IMR-90 (cell line): Measurements from ENCODE around the gene DOCK4. TPM values are rescaled to one million over a fixed set of nuclear protein-coding genes. Genes with fewer than 3 reads are reported as not detected.

Experiments
- ATAC-seq: fragments of 200-7000 bp; cut with Tn5 transposase; 2 replicates; pipeline ENCODE4 v1.9.1; 2020; ENCODE audit warnings: low read depth, mild to moderate bottlenecking, moderate library complexity
- BruUV-seq: library from RNA; stranded (reverse); fragments of 400-500 nt; replicated peaks from 2 replicates; lab custom pipeline; 2021; lab: Mats Ljungman, UMichigan
- CTCF ChIA-PET: fragments of 300-600 bp; formaldehyde crosslinking; extraction: SDS; loops from one replicate; lab custom pipeline; 2021; ENCODE audit warnings: antibody characterized with exemption; lab: Yijun Ruan, JAX
- POLR2A ChIA-PET: fragments of 300-600 bp; sonication (Branson Sonifier 250); formaldehyde crosslinking; loops from one replicate; lab custom pipeline; 2022; ENCODE audit warnings: antibody characterized with exemption; ENCODE audit not compliant: unreplicated experiment; lab: Charles Lee
- DNase-seq: peaks from one replicate; pipeline ENCODE4 v3.0.0; 2013
- H2AFZ ChIP-seq: replicated peaks from 2 replicates; pipeline ENCODE3; 2013; ENCODE audit warnings: low read length, mild to moderate bottlenecking; ENCODE audit not compliant: poor library complexity
- H2AK5ac ChIP-seq: 2 replicates; pipeline ENCODE4 v1.6.1; 2013; ENCODE audit warnings: low read depth, low read length, inconsistent platforms
- H2AK9ac ChIP-seq: replicated peaks from 2 replicates; pipeline ENCODE3; 2013; ENCODE audit warnings: mild to moderate bottlenecking, low read depth, low read length, moderate library complexity; ENCODE audit not compliant: poor library complexity
- H2BK120ac ChIP-seq: 2 replicates; pipeline ENCODE4 v1.6.1; 2013; ENCODE audit warnings: low read depth, low read length, inconsistent platforms
- H2BK15ac ChIP-seq: 3 replicates; pipeline ENCODE4 v1.6.1; 2013; ENCODE audit warnings: low read depth, low read length, inconsistent platforms
- H2BK20ac ChIP-seq: 2 replicates; pipeline ENCODE4 v1.6.1; 2013; ENCODE audit warnings: low read depth, mild to moderate bottlenecking, inconsistent platforms, low read length, moderate library complexity
- H2BK5ac ChIP-seq: 2 replicates; pipeline ENCODE4 v1.6.1; 2013; ENCODE audit warnings: mild to moderate bottlenecking, low read depth, low read length, inconsistent platforms; ENCODE audit not compliant: poor library complexity, severe bottlenecking
- H3K14ac ChIP-seq: replicated peaks from 2 replicates; pipeline ENCODE4 v1.6.1; 2013; ENCODE audit warnings: low read depth, low read length, inconsistent platforms
- H3K18ac ChIP-seq: 2 replicates; pipeline ENCODE4 v1.6.1; 2013; ENCODE audit warnings: low read depth, low read length, control low read depth
- H3K23ac ChIP-seq: 2 replicates; pipeline ENCODE4 v1.6.1; 2013; ENCODE audit warnings: low read depth, low read length, inconsistent platforms
- H3K27ac ChIP-seq: 2 replicates; pipeline ENCODE4 v1.5.1; 2013; ENCODE audit warnings: mild to moderate bottlenecking, control low read depth, low read length; ENCODE audit not compliant: insufficient read depth
- H3K27me3 ChIP-seq: 2 replicates; pipeline ENCODE4 v1.6.1; 2013; ENCODE audit warnings: low read length; ENCODE audit not compliant: control insufficient read depth, insufficient read depth
- H3K36me3 ChIP-seq: 2 replicates; pipeline ENCODE4 v1.6.1; 2013; ENCODE audit warnings: low read length, mixed read lengths; ENCODE audit not compliant: control insufficient read depth, insufficient read depth
- H3K4ac ChIP-seq: 2 replicates; pipeline ENCODE4 v1.6.1; 2013; ENCODE audit warnings: low read depth, low read length, inconsistent platforms
- H3K4me1 ChIP-seq: 2 replicates; pipeline ENCODE4 v1.6.1; 2013; ENCODE audit warnings: low read length, mixed read lengths; ENCODE audit not compliant: control insufficient read depth, insufficient read depth
- H3K4me2 ChIP-seq: 2 replicates; pipeline ENCODE4 v1.6.1; 2013; ENCODE audit warnings: low read depth, mild to moderate bottlenecking, control low read depth, low read length, moderate library complexity
- H3K4me3 ChIP-seq: 2 replicates; pipeline ENCODE4 v1.5.1; 2013; ENCODE audit warnings: low read depth, mild to moderate bottlenecking, control low read depth, low read length, moderate library complexity; ENCODE audit not compliant: insufficient read depth
- H3K56ac ChIP-seq: 2 replicates; pipeline ENCODE4 v1.6.1; 2013; ENCODE audit warnings: low read length, inconsistent platforms; ENCODE audit not compliant: insufficient read depth; ENCODE audit errors: extremely low read depth
- H3K79me1 ChIP-seq, 2 experiments: 2 replicates each; pipeline ENCODE4 v1.6.1; 2013; ENCODE audit warnings: low read length in 2 of 2, inconsistent platforms in 1 of 2, low read depth in 1 of 2
- H3K9ac ChIP-seq: 2 replicates; pipeline ENCODE4 v1.6.1; 2013; ENCODE audit warnings: low read depth, low read length, control low read depth
- H3K9me1 ChIP-seq: 2 replicates; pipeline ENCODE4 v1.6.1; 2013; ENCODE audit warnings: low read length, inconsistent platforms; ENCODE audit not compliant: insufficient read depth
- H3K9me3 ChIP-seq: 2 replicates; pipeline ENCODE4 v1.6.1; 2013; ENCODE audit warnings: low read length; ENCODE audit not compliant: control insufficient read depth, insufficient read depth
- H4K20me1 ChIP-seq: 2 replicates; pipeline ENCODE4 v1.6.1; 2013; ENCODE audit warnings: low read length, inconsistent platforms; ENCODE audit not compliant: insufficient read depth
- H4K5ac ChIP-seq: 2 replicates; pipeline ENCODE4 v1.6.1; 2013; ENCODE audit warnings: mild to moderate bottlenecking, low read depth, low read length, control low read depth
- H4K8ac ChIP-seq, 2 experiments: 2 replicates each; pipeline ENCODE4 v1.6.1; 2013; ENCODE audit warnings: low read depth in 2 of 2, low read length in 2 of 2, control low read depth in 1 of 2, inconsistent platforms in 1 of 2
- H4K91ac ChIP-seq: 2 replicates; pipeline ENCODE4 v1.6.1; 2013; ENCODE audit warnings: low read depth, low read length, inconsistent platforms; ENCODE audit not compliant: insufficient read depth
- BHLHE40 ChIP-seq: fragments of 150-350 bp; IDR thresholded peaks from 2 replicates; pipeline ENCODE4 v1.6.1; 2016; ENCODE audit warnings: mild to moderate bottlenecking, low read depth, low read length
- FOS ChIP-seq: fragments of 150-350 bp; IDR thresholded peaks from 2 replicates; pipeline ENCODE4 v1.6.1; 2016; ENCODE audit warnings: low read depth, low read length
- MAFK ChIP-seq: IDR thresholded peaks from 2 replicates; pipeline ENCODE4 v1.6.1; 2012; ENCODE audit warnings: low read depth, low read length, improper control_type of control experiment
- MAZ ChIP-seq: IDR thresholded peaks from 2 replicates; pipeline ENCODE4 v1.6.1; 2012; ENCODE audit warnings: low read depth, mild to moderate bottlenecking, low read length, improper control_type of control experiment, moderate library complexity, borderline replicate concordance
- POLR2A ChIP-seq: IDR thresholded peaks from 2 replicates; pipeline ENCODE4 v1.6.1; 2012; ENCODE audit warnings: mild to moderate bottlenecking, low read depth, low read length
- RFX5 ChIP-seq: IDR thresholded peaks from 2 replicates; pipeline ENCODE4 v1.8.0; 2012; ENCODE audit warnings: low read depth, mild to moderate bottlenecking, low read length, moderate library complexity
- WGBS, 2 experiments: methylation state at CpG; one replicate each; pipeline versions ENCODE4 v1.1.5 to v1.1.7; 2013; ENCODE audit warnings: missing lambda C conversion rate in 2 of 2; ENCODE audit not compliant: insufficient read length in 1 of 2; ENCODE audit errors: extremely low coverage in 2 of 2; 5-methylcytosine and 5-hydroxymethylcytosine counted together
- dilution Hi-C: fragments of 300-500 bp; cut with HindIII; formaldehyde crosslinking; loops from one replicate; pipeline ENCODE4 v1.14.3; 2018; ENCODE audit warnings: low sequenced_read_pairs; ENCODE audit not compliant: unreplicated experiment
- in situ Hi-C: fragments of 300-500 bp; cut with MboI; formaldehyde crosslinking; loops from 3 replicates; pipeline ENCODE4 v1.14.3; 2019; ENCODE audit warnings: low sequenced_read_pairs, inconsistent platforms, mixed read lengths
- intact Hi-C: fragments of 100-400 bp; cut with micrococcal nuclease; formaldehyde crosslinking; loops from 2 replicates; pipeline ENCODE4 v1.10.0; 2022
- polyA plus RNA-seq, 3 experiments: library from polyadenylated mRNA; depleted of rRNA; stranded (reverse); fragments of >200 nt; gene quantifications; 2 replicates each; pipeline ENCODE4 v1.2.3, GENCODE V29; 2012; ENCODE audit warnings: low replicate concordance in 1 of 3
- total RNA-seq: library from RNA; depleted of rRNA; stranded (reverse); fragments of >200 nt; gene quantifications from 2 replicates; pipeline ENCODE4 v1.2.3, GENCODE V29; 2012
- TF ChIP-seq, protein P1 (sequence below): conservative IDR thresholded peaks from 2 replicates; pipeline ENCODE4 v1.5.1; 2012; ENCODE audit warnings: mild to moderate bottlenecking, low read depth, low read length, improper control_type of control experiment
- TF ChIP-seq, protein P2 (sequence below): fragments of 150-350 bp; IDR thresholded peaks from 2 replicates; pipeline ENCODE4 v1.6.1; 2017; ENCODE audit warnings: mild to moderate bottlenecking, antibody characterized with exemption, low read length, low read depth
- TF ChIP-seq, protein P3 (sequence below): fragments of 150-350 bp; IDR thresholded peaks from 2 replicates; pipeline ENCODE4 v1.6.1; 2016; ENCODE audit warnings: low read depth, mild to moderate bottlenecking, low read length, moderate library complexity, borderline replicate concordance

The DOCK4 gene
- total and polyA plus RNA-seq, 2 of the 4 experiments (the other 2 are of a cell fraction): 4.4 to 12.2 TPM

DNA sequence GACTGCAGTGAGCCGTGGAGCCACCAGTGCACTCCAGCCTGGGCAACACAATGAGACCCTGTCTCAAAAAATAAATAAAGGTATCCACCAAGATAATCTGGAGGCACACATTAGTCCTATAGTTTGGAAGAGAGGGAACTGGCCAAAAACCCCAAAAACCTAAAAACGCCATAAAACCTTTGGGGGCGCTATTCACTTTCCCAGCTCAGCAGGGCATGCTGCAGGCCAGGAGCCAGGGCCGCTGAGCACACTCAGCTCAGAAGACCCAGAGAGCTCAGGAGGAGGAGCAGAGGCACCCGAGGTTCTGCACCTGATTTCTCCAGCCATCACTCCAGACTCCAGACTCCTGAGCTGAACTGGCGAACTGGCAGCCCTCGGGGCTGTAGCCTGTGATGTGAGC, 476.7 kb downstream of the DOCK4 start:
- ATAC-seq (no peak), DNase-seq (no peak)
- dilution Hi-C loops: no loop called here
- H3K9me3 ChIP-seq: no peaks in the 10 kb centered on the region
- H3K9ac ChIP-seq: no peak overlapping the region
- H3K4me1 ChIP-seq: no peaks in the 10 kb centered on the region
- no peak overlapping the region for H2AK5ac ChIP-seq
- in situ Hi-C loops: no loop called here
- no peak overlapping the region for H2AFZ ChIP-seq
- no peak for TF ChIP-seq RFX5
- no peak for TF ChIP-seq BHLHE40
- no peak for TF ChIP-seq MAFK
- TF ChIP-seq, protein P1, sequence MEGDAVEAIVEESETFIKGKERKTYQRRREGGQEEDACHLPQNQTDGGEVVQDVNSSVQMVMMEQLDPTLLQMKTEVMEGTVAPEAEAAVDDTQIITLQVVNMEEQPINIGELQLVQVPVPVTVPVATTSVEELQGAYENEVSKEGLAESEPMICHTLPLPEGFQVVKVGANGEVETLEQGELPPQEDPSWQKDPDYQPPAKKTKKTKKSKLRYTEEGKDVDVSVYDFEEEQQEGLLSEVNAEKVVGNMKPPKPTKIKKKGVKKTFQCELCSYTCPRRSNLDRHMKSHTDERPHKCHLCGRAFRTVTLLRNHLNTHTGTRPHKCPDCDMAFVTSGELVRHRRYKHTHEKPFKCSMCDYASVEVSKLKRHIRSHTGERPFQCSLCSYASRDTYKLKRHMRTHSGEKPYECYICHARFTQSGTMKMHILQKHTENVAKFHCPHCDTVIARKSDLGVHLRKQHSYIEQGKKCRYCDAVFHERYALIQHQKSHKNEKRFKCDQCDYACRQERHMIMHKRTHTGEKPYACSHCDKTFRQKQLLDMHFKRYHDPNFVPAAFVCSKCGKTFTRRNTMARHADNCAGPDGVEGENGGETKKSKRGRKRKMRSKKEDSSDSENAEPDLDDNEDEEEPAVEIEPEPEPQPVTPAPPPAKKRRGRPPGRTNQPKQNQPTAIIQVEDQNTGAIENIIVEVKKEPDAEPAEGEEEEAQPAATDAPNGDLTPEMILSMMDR: no peak
- TF ChIP-seq, protein P2, sequence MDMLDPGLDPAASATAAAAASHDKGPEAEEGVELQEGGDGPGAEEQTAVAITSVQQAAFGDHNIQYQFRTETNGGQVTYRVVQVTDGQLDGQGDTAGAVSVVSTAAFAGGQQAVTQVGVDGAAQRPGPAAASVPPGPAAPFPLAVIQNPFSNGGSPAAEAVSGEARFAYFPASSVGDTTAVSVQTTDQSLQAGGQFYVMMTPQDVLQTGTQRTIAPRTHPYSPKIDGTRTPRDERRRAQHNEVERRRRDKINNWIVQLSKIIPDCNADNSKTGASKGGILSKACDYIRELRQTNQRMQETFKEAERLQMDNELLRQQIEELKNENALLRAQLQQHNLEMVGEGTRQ: no peak
- TF ChIP-seq, protein P3, sequence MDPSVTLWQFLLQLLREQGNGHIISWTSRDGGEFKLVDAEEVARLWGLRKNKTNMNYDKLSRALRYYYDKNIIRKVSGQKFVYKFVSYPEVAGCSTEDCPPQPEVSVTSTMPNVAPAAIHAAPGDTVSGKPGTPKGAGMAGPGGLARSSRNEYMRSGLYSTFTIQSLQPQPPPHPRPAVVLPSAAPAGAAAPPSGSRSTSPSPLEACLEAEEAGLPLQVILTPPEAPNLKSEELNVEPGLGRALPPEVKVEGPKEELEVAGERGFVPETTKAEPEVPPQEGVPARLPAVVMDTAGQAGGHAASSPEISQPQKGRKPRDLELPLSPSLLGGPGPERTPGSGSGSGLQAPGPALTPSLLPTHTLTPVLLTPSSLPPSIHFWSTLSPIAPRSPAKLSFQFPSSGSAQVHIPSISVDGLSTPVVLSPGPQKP: no peak
- no peak for TF ChIP-seq POLR2A
- no peak for TF ChIP-seq FOS
- no peak for TF ChIP-seq MAZ
- H3K27ac ChIP-seq: no peak overlapping the region
- H2BK120ac ChIP-seq: no peak overlapping the region
- H3K9me1 ChIP-seq: no peaks in the 10 kb centered on the region
- H2BK20ac ChIP-seq: no peak overlapping the region
- no peak overlapping the region for H4K91ac ChIP-seq
- H3K4me3 ChIP-seq: no peak overlapping the region
- no peaks in the 10 kb centered on the region for H3K27me3 ChIP-seq
- H3K56ac ChIP-seq: no peak overlapping the region
- POLR2A ChIA-PET: no interaction called here
- H4K20me1 ChIP-seq: no peaks in the 10 kb centered on the region
- BruUV-seq: no TSS peak
- no peak overlapping the region for H2AK9ac ChIP-seq
- H3K4ac ChIP-seq: no peak overlapping the region
- WGBS, 2 experiments: no CpG with 5 or more reads among the region's 7 CpGs
- intact Hi-C loops: no loop called here
- H3K14ac ChIP-seq: no peak overlapping the region
- H4K8ac ChIP-seq: no peak overlapping the region
- peaks cover 14% of the 10 kb centered on the region for H3K36me3 ChIP-seq
- H3K18ac ChIP-seq: no peak overlapping the region
- no peak overlapping the region for H3K23ac ChIP-seq
- H4K5ac ChIP-seq: no peak overlapping the region
- no peak overlapping the region for H2BK15ac ChIP-seq
- CTCF ChIA-PET: no interaction called here
- no peak overlapping the region for H2BK5ac ChIP-seq
- no peak overlapping the region for H3K4me2 ChIP-seq
- no peaks in the 10 kb centered on the region for H3K79me1 ChIP-seq
